Activated CD4-positive, alpha-beta T cell treated with anti-CD3 and anti-CD28 coated beads for 36 hours (primary cell): ENCODE results near the gene PKHD1. TPM values are rescaled to one million over a fixed set of nuclear protein-coding genes. Genes with fewer than 3 reads are reported as not detected.

Experiments
- ATAC-seq: fragments of 200-7000 bp; cut with Tn5 transposase; one replicate; pipeline ENCODE4 v1.10.0; 2021; ENCODE audit warnings: mild to moderate bottlenecking, moderate library complexity
- CTCF ChIA-PET: fragments of 350-600 bp; sonication (Branson Sonifier 250); formaldehyde crosslinking; loops from one replicate; lab custom pipeline; 2021; ENCODE audit warnings: antibody characterized with exemption; lab: Charles Lee
- POLR2A ChIA-PET: fragments of 350-600 bp; sonication (Branson Sonifier 250); formaldehyde crosslinking; loops from one replicate; lab custom pipeline; 2021; ENCODE audit warnings: antibody characterized with exemption, inconsistent platforms; lab: Charles Lee
- DNase-seq: peaks from one replicate; pipeline ENCODE4 v3.0.0-alpha.2; 2020
- H3K27ac Mint-ChIP-seq: one replicate; pipeline ENCODE4 v1.8.0; 2021; ENCODE audit warnings: mixed read lengths
- H3K27me3 Mint-ChIP-seq: one replicate; pipeline ENCODE4 v1.8.0; 2021; ENCODE audit warnings: mixed read lengths
- H3K36me3 Mint-ChIP-seq: one replicate; pipeline ENCODE4 v1.8.0; 2021; ENCODE audit warnings: low read depth, mixed read lengths
- H3K4me1 Mint-ChIP-seq: one replicate; pipeline ENCODE4 v1.8.0; 2021; ENCODE audit warnings: mixed read lengths
- H3K4me3 Mint-ChIP-seq: one replicate; pipeline ENCODE4 v1.8.0; 2021; ENCODE audit warnings: mild to moderate bottlenecking, moderate library complexity, mixed read lengths
- H3K9me3 Mint-ChIP-seq: one replicate; pipeline ENCODE4 v1.8.0; 2021; ENCODE audit warnings: low read depth, mixed read lengths
- intact Hi-C, 2 experiments: fragments of 100-400 bp; cut with DNase I in 1 of 2; cut with micrococcal nuclease in 1 of 2; formaldehyde crosslinking; loops; one replicate each; pipeline versions ENCODE4 v1.14.2 to v1.15.1; 2022 to 2024; cut with DNase I, micrococcal nuclease
- total RNA-seq, 2 experiments: library from RNA; stranded (reverse); gene quantifications; one replicate each; pipeline ENCODE4 v1.2.3, GENCODE V29; 2021

Gene PKHD1
- total RNA-seq, 2 experiments from 2014 or later: 0.02 to 0.04 TPM

DNA sequence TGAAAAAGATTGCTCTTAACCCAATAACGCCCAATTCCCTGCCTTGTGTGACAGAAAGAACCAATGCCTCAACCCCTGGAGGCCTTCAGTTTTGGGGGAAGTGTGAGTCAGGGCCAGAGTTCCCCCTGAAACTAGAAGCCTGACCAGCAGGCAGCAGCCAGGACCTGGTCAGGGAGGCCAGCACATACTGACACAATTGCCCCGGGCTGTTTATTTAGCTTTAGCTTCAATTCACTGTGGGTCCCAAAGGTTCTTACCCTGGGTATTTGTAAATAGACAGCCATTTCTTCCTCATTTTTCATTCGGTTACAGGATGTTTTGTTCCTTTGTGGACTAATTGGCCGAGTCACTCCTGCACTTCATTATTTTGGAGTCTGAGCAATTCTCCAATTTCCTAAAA lies 195.6 kb downstream of the PKHD1 start:
- no peaks in the 10 kb centered on the region for H3K27me3 Mint-ChIP-seq
- ATAC-seq (no peak), DNase-seq (no peak)
- CTCF ChIA-PET: no interaction called here
- H3K36me3 Mint-ChIP-seq: no peaks in the 10 kb centered on the region
- H3K27ac Mint-ChIP-seq: no peak overlapping the region
- no peaks in the 10 kb centered on the region for H3K9me3 Mint-ChIP-seq
- intact Hi-C loops: no loop called here
- no peaks in the 10 kb centered on the region for H3K4me1 Mint-ChIP-seq
- POLR2A ChIA-PET: no interaction called here
- no peak overlapping the region for H3K4me3 Mint-ChIP-seq

GRCh38 chr6:51887859-51888258 lies 199.6 kb downstream of the PKHD1 start:
- H3K4me3 Mint-ChIP-seq: no peak overlapping the region
- ATAC-seq (no peak), DNase-seq (no peak)
- peaks cover 4% of the 10 kb centered on the region for H3K27me3 Mint-ChIP-seq
- ChIA-PET POLR2A (no interaction called here), CTCF (no interaction called here)
- H3K9me3 Mint-ChIP-seq: no peaks in the 10 kb centered on the region
- H3K4me1 Mint-ChIP-seq: no peaks in the 10 kb centered on the region
- intact Hi-C loops: no loop called here
- H3K36me3 Mint-ChIP-seq: no peaks in the 10 kb centered on the region
- H3K27ac Mint-ChIP-seq: no peak overlapping the region

GRCh38 chr6:51885957-51886356 lies 201.5 kb downstream of the PKHD1 start:
- Mint-ChIP-seq H3K9me3 (no peaks in the 10 kb centered on the region), H3K4me3 (no peak overlapping the region), H3K27ac (no peak overlapping the region), H3K27me3 (peaks cover 4% of the 10 kb centered on the region), H3K36me3 (no peaks in the 10 kb centered on the region), H3K4me1 (no peaks in the 10 kb centered on the region)
- POLR2A ChIA-PET: no interaction called here
- intact Hi-C loops: no loop called here
- ATAC-seq: no peak
- CTCF ChIA-PET: interaction anchor here (0.6 kb wide), 1 partner anchor 94 kb away, joined by 3 read pairs; no protein-coding TSS in a partner anchor
- no peak for DNase-seq

- intact Hi-C loops: no loop called here
- Mint-ChIP-seq H3K27ac (no peak overlapping the region), H3K27me3 (peaks cover 13% of the 10 kb centered on the region)
These were observed 218.6 kb downstream of the PKHD1 start for GRCh38 chr6:51868591-51869355.

DNA sequence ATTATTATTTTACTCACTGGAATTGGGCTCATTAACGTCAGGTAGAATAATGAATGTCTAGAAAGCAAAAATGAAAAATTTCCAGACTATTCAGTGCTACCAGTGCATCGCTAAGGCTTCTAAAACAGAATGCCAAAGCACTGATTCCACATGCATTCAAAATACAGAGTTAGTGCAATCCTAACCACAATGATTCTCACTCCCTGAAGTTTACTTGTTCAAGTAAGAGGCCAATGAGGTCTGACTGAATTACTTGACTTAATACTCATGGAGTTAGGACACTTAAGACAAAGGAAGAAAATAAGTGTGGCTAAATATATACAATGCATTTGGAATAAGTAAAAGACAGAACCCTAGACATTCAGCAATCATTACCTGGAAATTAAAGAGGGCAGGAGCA lies 220.5 kb downstream of the PKHD1 start:
- POLR2A ChIA-PET: no interaction called here
- CTCF ChIA-PET: no interaction called here
- peaks cover 12% of the 10 kb centered on the region for H3K27me3 Mint-ChIP-seq
- no peak for ATAC-seq
- H3K9me3 Mint-ChIP-seq: no peaks in the 10 kb centered on the region
- no peaks in the 10 kb centered on the region for H3K4me1 Mint-ChIP-seq
- intact Hi-C loops: no loop called here
- no peaks in the 10 kb centered on the region for H3K36me3 Mint-ChIP-seq
- no peak for DNase-seq
- no peak overlapping the region for H3K27ac Mint-ChIP-seq
- no peak overlapping the region for H3K4me3 Mint-ChIP-seq

More at GRCh38 chr6:51868591-51869355, 218.6 kb downstream of the PKHD1 start:
- no peaks in the 10 kb centered on the region for H3K36me3 Mint-ChIP-seq
- H3K4me1 Mint-ChIP-seq: no peaks in the 10 kb centered on the region
- CTCF ChIA-PET: interaction anchor here (0.6 kb wide), 1 partner anchor 376 kb away, joined by 3 read pairs; no protein-coding TSS in a partner anchor
- POLR2A ChIA-PET: no interaction called here
- H3K4me3 Mint-ChIP-seq: no peak overlapping the region
- DNase-seq (no peak), ATAC-seq (no peak)
- H3K9me3 Mint-ChIP-seq: no peaks in the 10 kb centered on the region

DNA sequence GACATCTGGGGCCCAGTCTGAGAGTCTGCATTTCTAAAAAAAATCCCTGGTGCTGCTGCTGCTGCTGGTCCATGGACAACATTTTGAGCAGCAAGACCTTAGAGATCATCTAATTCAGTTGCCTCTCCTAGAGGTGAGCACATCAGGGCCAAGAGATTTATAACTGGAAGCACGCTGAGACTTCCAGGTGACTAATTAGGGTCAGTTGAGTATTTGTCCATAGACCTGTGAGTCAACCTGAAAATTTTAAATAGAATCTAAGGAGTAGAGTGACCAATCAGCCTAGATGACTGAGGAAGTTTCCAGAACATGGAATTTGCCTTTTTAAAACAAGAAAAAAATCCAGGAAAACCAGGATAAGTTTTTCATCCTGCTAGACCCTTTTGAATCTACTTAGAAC lies 221.4 kb downstream of the PKHD1 start:
- intact Hi-C loops: no loop called here
- H3K9me3 Mint-ChIP-seq: no peaks in the 10 kb centered on the region
- H3K27ac Mint-ChIP-seq: no peak overlapping the region
- H3K4me1 Mint-ChIP-seq: no peaks in the 10 kb centered on the region
- POLR2A ChIA-PET: no interaction called here
- no peak overlapping the region for H3K4me3 Mint-ChIP-seq
- ATAC-seq: no peak
- H3K27me3 Mint-ChIP-seq: peaks cover 12% of the 10 kb centered on the region
- DNase-seq: no peak
- no peaks in the 10 kb centered on the region for H3K36me3 Mint-ChIP-seq
- CTCF ChIA-PET: no interaction called here

GRCh38 chr6:51865176-51865575 lies 222.2 kb downstream of the PKHD1 start:
- no peaks in the 10 kb centered on the region for H3K36me3 Mint-ChIP-seq
- ChIA-PET CTCF (interaction anchor here (0.9 kb wide), 1 partner anchor 94 kb away, joined by 3 read pairs; no protein-coding TSS in a partner anchor), POLR2A (no interaction called here)
- H3K9me3 Mint-ChIP-seq: no peaks in the 10 kb centered on the region
- no peaks in the 10 kb centered on the region for H3K4me1 Mint-ChIP-seq
- no peak overlapping the region for H3K4me3 Mint-ChIP-seq
- no peak overlapping the region for H3K27ac Mint-ChIP-seq
- ATAC-seq: no peak
- H3K27me3 Mint-ChIP-seq: peaks cover 10% of the 10 kb centered on the region
- no peak for DNase-seq
- intact Hi-C loops: no loop called here

GRCh38 chr6:51857134-51857533 lies 230.3 kb downstream of the PKHD1 start:
- no peak for DNase-seq
- Mint-ChIP-seq H3K9me3 (no peaks in the 10 kb centered on the region), H3K4me1 (no peaks in the 10 kb centered on the region), H3K27ac (no peak overlapping the region), H3K36me3 (no peaks in the 10 kb centered on the region), H3K4me3 (no peak overlapping the region), H3K27me3 (peaks cover 10% of the 10 kb centered on the region)
- CTCF ChIA-PET: no interaction called here
- POLR2A ChIA-PET: no interaction called here
- intact Hi-C loops: loop anchor here in 1 of 2 experiments (5.0 kb wide), 1 partner anchor 405 kb away; no protein-coding TSS in a partner anchor
- ATAC-seq: no peak

- intact Hi-C loops: loop anchor here in 1 of 2 experiments (5.0 kb wide), 1 partner anchor 406 kb away; no protein-coding TSS in a partner anchor
- Mint-ChIP-seq H3K27me3 (peaks cover 10% of the 10 kb centered on the region), H3K36me3 (no peaks in the 10 kb centered on the region), H3K4me3 (no peak overlapping the region), H3K27ac (no peak overlapping the region), H3K9me3 (no peaks in the 10 kb centered on the region), H3K4me1 (no peaks in the 10 kb centered on the region)
- no peak for ATAC-seq
- no peak for DNase-seq
- POLR2A ChIA-PET: no interaction called here
- CTCF ChIA-PET: no interaction called here
These were observed 230.9 kb downstream of the PKHD1 start for GRCh38 chr6:51856508-51856907.

GRCh38 chr6:51855310-51856082 lies 231.9 kb downstream of the PKHD1 start:
- Mint-ChIP-seq H3K36me3 (no peaks in the 10 kb centered on the region), H3K9me3 (no peaks in the 10 kb centered on the region), H3K27ac (no peak overlapping the region), H3K27me3 (peaks cover 10% of the 10 kb centered on the region), H3K4me1 (no peaks in the 10 kb centered on the region), H3K4me3 (no peak overlapping the region)
- DNase-seq: peak; percentile 18
- ChIA-PET POLR2A (no interaction called here), CTCF (interaction anchor here (0.7 to 1.7 kb wide), 7 partner anchors 19 to 194 kb away, joined by 3 to 5 read pairs (median 3); no protein-coding TSS in a partner anchor)
- ATAC-seq: no peak
- intact Hi-C loops: loop anchor here (1.0 to 5.0 kb wide), 6 partner anchors 104 to 1041 kb away; no protein-coding TSS in a partner anchor

- ATAC-seq: no peak
- H3K36me3 Mint-ChIP-seq: no peaks in the 10 kb centered on the region
- intact Hi-C loops: loop anchor here (1.0 to 5.0 kb wide), 6 partner anchors 104 to 1040 kb away; no protein-coding TSS in a partner anchor
- ChIA-PET POLR2A (no interaction called here), CTCF (interaction anchor here (0.7 to 1.7 kb wide), 5 partner anchors 18 to 534 kb away, joined by 3 to 5 read pairs (median 3); no protein-coding TSS in a partner anchor)
- H3K27me3 Mint-ChIP-seq: peaks cover 10% of the 10 kb centered on the region
- H3K4me3 Mint-ChIP-seq: no peak overlapping the region
- no peaks in the 10 kb centered on the region for H3K9me3 Mint-ChIP-seq
- no peaks in the 10 kb centered on the region for H3K4me1 Mint-ChIP-seq
- DNase-seq: no peak
- no peak overlapping the region for H3K27ac Mint-ChIP-seq
These were observed 232.5 kb downstream of the PKHD1 start for GRCh38 chr6:51854876-51855275.
